ENCODE measurements around the gene SDK2. TPM values are rescaled to one million over a fixed set of nuclear protein-coding genes. Genes with fewer than 3 reads are reported as not detected.

Gene SDK2
- total RNA-seq, 2 donors from 2014 or later = 0.26 to 0.33 TPM

DNA sequence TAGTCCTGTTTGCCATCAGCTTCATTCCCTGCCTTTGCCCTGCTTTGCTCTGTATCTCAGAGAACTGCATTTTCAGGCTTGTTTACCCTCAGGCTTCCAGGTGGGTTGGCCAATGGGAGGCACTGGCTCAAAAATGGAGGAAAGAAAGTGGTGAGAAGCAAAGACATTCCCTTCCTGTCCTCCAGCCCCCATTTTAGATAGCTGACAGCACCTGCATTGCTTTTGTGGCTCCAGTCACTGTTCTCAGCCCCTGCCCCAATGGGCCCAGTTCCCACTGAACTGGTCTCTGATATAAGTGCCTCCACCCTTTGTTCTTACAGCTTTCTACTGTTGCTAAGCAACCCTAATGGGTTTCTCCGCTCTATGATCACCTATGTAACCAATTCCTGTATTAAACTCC lies 19.4 kb upstream of the SDK2 start:
- Histone ChIP-seq H3K36me3 (replicated peaks in 1 of 2; ENCODE audit: insufficient read depth in 1 of 2, low read depth in 2 of 2) (no peaks in the 10 kb centered on the region), H3K4me1 (no peaks in the 10 kb centered on the region), H3K27me3 (no peaks in the 10 kb centered on the region), H3K4me3 (no peak overlapping the region), H3K27ac (no peak overlapping the region), H3K9me3 (no peaks in the 10 kb centered on the region)
- WGBS, 2 donors = 77 to 86% methylated on average over 1 of the region's 1 CpG
- no peak for TF ChIP-seq POLR2A (IDR thresholded peaks at IDR 0.05)
- TF ChIP-seq, protein P1, sequence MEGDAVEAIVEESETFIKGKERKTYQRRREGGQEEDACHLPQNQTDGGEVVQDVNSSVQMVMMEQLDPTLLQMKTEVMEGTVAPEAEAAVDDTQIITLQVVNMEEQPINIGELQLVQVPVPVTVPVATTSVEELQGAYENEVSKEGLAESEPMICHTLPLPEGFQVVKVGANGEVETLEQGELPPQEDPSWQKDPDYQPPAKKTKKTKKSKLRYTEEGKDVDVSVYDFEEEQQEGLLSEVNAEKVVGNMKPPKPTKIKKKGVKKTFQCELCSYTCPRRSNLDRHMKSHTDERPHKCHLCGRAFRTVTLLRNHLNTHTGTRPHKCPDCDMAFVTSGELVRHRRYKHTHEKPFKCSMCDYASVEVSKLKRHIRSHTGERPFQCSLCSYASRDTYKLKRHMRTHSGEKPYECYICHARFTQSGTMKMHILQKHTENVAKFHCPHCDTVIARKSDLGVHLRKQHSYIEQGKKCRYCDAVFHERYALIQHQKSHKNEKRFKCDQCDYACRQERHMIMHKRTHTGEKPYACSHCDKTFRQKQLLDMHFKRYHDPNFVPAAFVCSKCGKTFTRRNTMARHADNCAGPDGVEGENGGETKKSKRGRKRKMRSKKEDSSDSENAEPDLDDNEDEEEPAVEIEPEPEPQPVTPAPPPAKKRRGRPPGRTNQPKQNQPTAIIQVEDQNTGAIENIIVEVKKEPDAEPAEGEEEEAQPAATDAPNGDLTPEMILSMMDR (IDR thresholded peaks at IDR 0.05) = no peak
- intact Hi-C loops (cut with DNase I) = no loop called here
- DNase-seq (no peak), ATAC-seq (no peak)

DNA sequence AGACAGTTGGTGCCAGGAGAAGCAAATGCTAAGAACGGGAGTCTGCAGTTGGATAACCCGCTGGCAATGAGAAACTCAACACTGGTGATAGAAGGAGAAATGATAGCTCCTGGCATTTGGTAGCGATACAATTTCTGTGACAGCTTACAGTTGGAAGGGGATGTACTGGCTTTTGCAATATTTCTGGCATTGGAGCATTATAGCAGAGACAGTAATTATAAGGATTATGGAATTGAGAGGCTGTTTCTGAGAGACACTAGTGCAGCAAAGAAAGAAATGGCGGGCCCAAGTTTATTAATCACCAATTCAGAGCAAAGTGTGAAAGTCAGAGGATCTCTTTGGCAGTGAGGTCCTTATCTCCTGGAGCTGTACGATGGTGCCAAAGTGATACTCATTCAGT lies 16.1 kb upstream of the SDK2 start:
- TF ChIP-seq POLR2A (IDR thresholded peaks at IDR 0.05) = no peak
- TF ChIP-seq, protein P1 (IDR thresholded peaks at IDR 0.05) = no peak
- Histone ChIP-seq H3K27me3 (no peaks in the 10 kb centered on the region), H3K36me3 (replicated peaks in 1 of 2; ENCODE audit: insufficient read depth in 1 of 2, low read depth in 2 of 2) (no peaks in the 10 kb centered on the region), H3K27ac (no peak overlapping the region), H3K9me3 (no peaks in the 10 kb centered on the region), H3K4me3 (no peak overlapping the region), H3K4me1 (peaks cover 6% of the 10 kb centered on the region)
- DNase-seq (no peak), ATAC-seq (no peak)
- WGBS, 2 donors = 63 to 69% methylated on average over 5 of the region's 5 CpGs
- intact Hi-C loops (cut with DNase I) = no loop called here

DNA sequence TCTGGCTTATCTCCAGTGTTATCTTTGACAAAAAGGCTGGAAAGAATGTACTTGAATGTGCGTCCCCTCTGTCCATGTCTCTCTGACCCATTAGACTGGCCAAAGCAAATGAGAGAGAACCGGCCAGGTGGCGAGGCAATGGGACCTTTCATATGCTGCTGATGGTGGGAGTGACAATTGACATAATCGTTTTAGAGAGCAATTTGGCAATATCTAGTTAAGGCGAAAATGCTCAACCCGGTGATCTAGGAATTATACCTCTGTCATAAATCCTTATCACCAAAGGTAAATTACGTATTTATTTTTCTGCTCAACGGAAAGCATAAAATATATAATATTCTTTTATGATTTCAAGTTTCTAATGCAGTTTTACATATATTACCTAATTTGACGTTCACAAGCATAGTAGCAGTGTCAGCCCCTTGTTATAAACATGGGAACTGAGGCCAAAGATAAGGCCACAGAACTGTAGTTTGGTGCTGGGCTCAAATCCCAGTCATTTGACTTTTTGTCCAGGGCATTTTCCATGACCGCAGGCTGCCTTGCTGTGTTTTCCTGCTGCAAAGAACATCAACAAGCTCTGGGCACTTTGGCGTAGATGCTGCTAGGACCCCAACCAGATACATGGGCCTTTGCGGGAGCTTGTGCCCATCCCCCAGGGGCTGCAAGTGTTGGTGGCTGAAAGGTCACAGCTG lies 14.7 kb upstream of the SDK2 start:
- no peak for TF ChIP-seq POLR2A (IDR thresholded peaks at IDR 0.05)
- TF ChIP-seq, protein P1 (IDR thresholded peaks at IDR 0.05) = no peak
- intact Hi-C loops (cut with DNase I) = no loop called here
- DNase-seq (no peak), ATAC-seq (no peak)
- no peak overlapping the region for H3K4me3 ChIP-seq
- H3K27me3 ChIP-seq = no peaks in the 10 kb centered on the region
- H3K27ac ChIP-seq = no peak overlapping the region
- H3K36me3 ChIP-seq (replicated peaks in 1 of 2; ENCODE audit: insufficient read depth in 1 of 2, low read depth in 2 of 2) = no peaks in the 10 kb centered on the region
- no peaks in the 10 kb centered on the region for H3K9me3 ChIP-seq
- H3K4me1 ChIP-seq = peaks cover 6% of the 10 kb centered on the region
- WGBS, 2 donors = 62 to 68% methylated on average over 10 to 12 of the region's 12 CpGs

DNA sequence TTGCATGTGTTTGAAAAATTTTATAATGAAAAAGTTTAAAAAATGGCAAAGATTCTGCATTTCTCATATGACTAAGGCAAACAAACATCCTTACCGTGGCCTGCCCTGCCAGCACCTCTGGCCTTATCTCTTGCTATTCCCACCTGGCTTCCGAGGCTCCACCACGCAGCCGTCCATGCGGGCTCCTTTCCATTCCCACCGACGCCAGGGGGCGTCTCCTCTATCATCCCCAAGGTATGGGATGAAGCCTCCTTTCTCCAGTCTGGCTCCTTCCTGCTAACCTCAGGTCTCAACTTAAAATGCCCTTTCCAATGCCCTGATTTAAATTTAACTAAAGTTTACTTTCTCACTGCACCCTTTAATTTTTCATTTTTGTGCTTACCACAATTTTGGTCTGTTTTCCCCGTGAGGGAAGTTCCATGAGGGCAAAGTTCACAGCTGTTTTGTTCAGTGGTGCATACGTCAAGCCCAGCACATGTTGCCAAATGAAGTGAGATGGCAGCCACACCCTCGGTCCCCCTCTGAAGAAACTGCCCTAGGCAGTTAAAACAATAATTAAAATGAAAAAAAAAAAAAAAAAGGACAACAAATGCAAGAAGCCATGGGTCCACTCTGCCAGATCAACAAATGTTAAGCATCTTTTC lies 13.3 kb upstream of the SDK2 start:
- no peak overlapping the region for H3K4me3 ChIP-seq
- H3K9me3 ChIP-seq = no peaks in the 10 kb centered on the region
- no peaks in the 10 kb centered on the region for H3K36me3 ChIP-seq (replicated peaks in 1 of 2; ENCODE audit: insufficient read depth in 1 of 2, low read depth in 2 of 2)
- no peaks in the 10 kb centered on the region for H3K27me3 ChIP-seq
- intact Hi-C loops (cut with DNase I) = no loop called here
- WGBS, 2 donors = 1 to 5% methylated on average over 11 of the region's 11 CpGs
- ATAC-seq (peak; percentile 50), DNase-seq (peak; percentile 53 to 73 (median 56))
- no peak overlapping the region for H3K27ac ChIP-seq
- H3K4me1 ChIP-seq = peaks cover 6% of the 10 kb centered on the region
- TF ChIP-seq POLR2A (IDR thresholded peaks at IDR 0.05) = no peak
- TF ChIP-seq, protein P1 (IDR thresholded peaks at IDR 0.05) = peak in 6 of 7 experiments; percentile 33 to 57 (median 46)
